ENCODE data around the gene CDH4.
"Not testable (repeated sequence)": the region's sequence is repeated elsewhere in the genome, so short reads cannot be mapped to it uniquely, and the experiment has no call there.

Gene CDH4

DNA sequence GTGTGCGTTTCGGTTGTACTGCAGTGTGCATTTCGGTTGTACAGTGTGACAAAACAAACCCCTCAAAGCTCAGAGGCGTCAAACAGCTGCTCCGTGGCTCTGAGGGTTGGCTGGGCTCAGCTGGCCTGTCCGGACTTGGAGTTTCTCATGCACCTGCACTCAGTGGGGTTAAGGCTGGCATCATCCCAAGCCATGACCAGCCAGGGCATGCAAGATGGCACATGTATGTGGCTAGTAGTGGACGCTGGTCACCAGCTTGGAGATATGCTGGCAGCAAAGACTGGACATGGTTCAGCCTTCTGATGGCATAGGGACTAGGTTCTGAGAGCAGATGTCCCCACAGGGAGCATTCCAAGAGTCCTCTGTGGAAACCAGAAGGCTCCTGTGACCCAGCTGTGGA is 187.2 kb downstream of the CDH4 start:
- no peak for DNase-seq (ENCODE audit: low read depth)

DNA sequence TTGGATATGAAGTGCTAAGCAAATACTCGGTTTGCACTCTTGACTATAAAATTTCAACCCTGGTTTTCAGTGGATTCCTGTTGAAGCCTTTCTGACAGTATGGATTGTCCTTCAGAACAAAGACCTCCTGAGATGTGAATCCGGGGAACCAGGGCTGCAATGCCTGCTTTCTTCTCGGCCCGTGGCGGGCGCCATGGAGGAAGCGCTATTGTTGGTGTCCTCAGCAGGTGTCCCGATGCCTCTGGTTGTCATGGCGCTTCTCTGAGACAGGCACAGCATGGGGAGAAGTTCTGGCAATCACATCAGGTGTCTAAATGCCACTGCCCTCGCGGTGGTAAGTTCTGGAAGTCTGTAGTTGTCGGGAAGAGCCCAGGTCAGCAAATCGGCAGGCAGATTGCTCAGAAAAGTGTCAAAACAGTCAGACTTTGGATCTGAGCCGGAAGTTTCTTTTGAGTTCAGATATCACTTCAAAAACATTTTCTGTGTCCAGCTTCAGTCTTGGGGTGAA is 188.5 kb downstream of the CDH4 start:
- DNase-seq (ENCODE audit: low read depth), result no peak

DNA sequence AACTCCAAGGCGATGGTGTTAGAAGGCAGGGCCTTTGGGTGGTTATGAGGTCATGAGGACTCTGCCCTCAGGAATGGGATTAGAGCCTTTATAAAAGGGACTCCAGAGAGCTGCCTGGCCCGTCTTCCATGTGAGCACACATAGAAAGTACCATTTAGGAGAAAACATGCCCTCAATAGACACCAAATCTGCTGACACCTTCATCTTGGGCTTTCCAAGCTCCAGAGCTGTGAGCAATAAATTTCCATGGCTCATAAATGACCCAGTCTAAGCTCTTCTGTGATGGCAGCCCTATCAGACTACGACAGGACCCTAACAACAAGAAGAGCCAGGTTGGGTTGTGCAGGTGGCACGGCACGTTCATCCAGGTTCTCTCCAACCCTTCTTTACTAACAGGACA is 189.5 kb downstream of the CDH4 start:
- no peak for DNase-seq (ENCODE audit: low read depth)

DNA sequence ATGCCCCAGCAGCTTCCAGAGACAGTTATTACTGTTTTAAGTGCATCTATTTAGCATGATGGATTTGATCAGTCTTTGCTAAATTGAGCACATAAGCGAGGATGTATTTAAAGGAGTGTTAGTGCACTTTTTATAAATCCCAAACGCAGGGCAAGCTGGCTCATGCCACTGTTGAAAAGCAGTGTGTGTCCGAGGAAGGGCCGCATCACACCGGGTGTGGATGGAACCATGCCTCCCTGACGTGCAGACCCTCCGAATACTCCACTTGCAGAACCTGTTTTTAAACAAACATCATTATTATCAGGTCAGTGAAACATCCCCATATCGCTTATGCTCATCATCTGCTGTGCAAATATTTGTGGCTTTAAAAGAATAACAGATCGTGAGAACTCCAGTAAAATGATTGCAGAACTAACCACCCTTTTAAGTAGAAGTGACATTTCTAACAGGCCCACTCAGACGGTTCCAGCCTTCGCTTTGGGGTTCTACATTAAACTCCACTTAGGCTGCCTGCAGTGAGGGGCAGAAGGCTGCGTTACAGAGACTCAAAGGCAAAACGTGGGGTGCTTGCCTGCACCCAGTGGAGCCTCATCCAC is 190.1 kb downstream of the CDH4 start:
- DNase-seq (ENCODE audit: low read depth), result no peak

DNA sequence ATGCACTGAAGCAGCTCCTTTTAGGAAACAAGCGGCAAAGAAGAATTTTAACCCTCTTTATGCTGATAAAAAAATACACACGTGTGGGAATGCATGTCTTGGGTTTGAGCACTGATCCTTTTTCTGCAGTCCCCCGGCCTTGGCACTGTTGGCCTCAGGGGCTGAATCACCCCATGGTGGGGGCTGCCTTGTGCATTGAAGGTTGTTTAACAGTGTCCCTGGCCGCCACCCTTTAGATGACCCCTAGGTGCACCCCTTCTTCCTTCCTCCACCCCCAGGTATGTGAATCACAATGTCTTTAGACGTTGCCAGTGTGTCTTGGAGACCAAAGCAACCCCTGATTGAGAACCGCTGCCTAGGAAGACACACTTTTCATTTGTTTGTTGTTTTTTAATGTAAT is 190.7 kb downstream of the CDH4 start:
- DNase-seq (ENCODE audit: low read depth), result no peak

DNA sequence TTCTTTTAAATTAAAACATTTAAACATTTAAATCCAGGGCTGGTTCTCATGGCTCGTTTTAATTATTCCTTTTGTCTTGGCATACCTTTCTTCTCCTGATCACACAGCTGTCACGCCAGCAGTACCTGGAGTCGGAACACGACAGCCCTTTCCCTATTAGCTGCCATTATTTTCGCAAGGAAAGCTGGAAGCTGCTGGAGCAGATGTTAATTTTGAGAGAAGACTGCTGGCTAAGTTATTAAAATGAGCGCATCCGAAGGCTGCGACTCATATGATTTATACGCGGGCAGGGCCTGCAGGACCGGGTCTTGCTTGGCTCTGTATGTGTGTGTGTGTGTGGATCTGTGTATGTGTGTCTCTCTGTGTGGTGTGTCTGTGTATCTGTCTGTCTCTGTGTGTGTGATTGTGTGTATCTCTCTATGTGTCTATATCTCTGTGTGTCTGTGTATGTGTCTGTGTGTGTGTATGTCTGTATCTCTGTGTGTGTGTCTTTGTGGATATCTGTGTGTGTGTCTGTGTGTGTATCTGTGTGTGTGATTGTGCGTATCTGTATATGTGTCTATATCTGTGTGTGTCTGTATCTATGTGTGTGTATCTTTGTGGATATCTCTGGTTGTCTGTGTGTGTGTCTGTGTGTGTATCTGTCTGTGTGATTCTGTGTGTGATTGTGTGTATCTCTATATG is 191.5 kb downstream of the CDH4 start:
- DNase-seq (ENCODE audit: low read depth), result no peak

DNA sequence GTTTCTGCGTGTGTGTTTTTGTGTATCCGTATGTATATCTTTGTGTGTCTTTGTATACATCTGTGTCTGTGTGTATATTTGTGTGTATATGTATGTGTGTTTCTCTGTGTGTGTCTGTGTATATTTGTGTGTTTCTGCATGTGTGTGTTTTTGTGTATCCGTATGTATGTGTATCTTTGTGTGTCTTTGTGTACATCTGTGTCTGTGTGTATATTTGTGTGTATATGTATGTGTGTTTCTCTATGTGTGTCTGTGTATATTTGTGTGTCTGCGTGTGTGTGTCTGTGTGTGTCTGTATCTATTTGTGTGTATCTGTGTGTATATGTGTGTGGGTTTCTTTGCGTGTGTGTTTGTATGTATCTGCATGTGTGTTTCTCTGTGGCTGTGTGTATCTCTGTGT is 192.6 kb downstream of the CDH4 start:
- DNase-seq (ENCODE audit: low read depth), result no peak

DNA sequence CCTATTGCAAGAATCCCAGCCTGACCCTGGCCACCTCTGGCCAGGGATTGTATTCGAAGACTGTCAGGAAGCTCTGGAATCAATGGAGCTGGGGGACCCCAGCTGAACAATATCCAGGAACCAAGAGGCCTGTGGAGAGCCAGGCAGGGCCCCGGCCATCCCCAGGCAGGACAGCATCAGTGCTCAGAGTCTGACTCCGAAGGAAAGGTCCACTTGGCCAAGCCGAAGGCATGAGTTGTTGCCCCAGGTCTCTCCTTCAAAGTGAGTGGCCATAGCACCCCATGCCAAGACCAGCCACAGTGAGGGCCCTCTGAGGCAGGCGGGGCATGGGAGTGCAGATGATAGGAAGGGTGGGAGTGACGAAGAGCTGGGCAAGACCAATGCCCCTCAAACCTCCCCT is 193.1 kb downstream of the CDH4 start:
- no peak for DNase-seq (ENCODE audit: low read depth)

DNA sequence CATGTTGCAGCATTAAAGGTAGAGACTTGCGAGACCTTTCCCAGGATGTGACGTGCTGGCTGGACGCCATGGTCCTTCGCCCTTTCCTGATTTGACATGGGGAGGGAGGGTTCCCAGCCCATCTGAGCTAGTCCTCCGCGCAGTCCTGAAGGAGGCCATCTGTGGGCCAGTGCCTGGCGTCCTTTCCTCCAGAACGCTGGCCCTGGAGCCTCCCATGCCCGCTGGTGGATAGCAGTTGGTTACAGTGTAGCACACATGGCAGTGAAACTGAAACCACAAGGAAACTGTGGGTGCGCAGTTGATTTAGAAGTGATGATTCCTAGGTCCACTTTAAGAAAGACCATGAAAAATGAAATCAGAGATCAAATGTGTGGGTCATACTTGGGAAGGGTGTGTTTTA is 193.7 kb downstream of the CDH4 start:
- DNase-seq (ENCODE audit: low read depth), result no peak

DNA sequence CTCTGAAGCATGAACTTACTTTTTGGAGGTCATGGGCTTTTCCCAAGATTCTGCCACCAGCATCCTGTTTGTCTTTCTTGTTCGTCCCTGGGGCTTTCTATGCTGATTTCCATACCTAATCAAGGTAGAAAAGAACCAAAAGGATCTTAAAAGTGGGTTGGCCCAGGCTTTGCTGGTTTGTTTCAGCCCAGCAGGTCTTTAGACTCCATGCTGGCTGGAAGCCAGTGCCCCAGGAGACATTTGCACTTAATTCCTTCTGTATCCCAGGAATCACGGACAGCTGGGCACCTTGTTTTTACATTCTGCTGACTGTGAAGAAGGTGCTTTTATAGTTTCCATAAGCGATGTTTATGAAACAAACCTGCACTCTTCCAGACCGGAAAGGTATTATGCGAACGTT is 195.9 kb downstream of the CDH4 start:
- DNase-seq (ENCODE audit: low read depth), result no peak

DNA sequence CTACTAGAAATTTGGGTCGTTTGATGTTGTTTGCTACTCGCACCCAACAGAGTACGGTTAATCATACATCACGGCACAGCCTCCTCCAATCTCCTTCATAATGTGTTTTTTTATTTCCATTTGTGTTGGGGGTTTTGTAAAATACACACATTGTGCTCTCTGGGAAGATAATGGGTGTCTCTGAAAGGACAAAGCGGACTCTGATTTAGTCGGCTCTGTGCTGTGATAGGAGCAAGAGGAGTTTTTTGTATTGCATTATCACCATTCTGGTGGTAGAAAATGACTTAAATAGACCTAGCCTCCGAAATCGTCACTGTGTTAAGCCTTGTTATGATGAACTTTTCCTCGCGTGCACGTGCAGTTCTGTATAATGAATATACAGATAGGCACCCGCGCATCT is 196.3 kb downstream of the CDH4 start:
- no peak for DNase-seq (ENCODE audit: low read depth)

DNA sequence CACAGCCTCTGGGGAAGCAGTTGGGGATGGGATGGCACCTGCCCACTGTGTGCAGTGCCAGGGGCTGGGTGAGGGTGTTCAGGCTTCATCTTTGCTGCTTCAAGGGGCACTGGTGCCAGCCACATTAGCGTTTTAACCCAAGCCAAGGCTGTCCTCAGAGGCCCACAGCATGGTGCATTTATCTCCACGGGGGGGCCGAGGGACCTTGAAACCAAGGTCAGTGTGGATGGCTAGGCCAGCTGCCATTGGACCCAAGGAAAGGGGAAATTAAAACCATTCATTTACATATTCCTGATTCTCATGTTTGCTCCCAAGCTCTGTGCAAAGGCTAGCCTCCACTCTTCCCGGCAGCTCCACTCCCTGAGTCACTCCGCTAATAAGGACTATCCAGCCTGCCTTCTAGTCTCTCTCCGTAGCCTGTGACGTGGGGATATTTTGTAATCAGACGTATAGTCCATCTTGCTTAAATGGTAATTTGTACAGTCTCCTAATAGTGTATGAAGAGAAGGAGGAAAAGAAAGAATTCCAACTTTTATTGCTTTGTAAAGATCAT is 197.1 kb downstream of the CDH4 start:
- no peak for DNase-seq (ENCODE audit: low read depth)

DNA sequence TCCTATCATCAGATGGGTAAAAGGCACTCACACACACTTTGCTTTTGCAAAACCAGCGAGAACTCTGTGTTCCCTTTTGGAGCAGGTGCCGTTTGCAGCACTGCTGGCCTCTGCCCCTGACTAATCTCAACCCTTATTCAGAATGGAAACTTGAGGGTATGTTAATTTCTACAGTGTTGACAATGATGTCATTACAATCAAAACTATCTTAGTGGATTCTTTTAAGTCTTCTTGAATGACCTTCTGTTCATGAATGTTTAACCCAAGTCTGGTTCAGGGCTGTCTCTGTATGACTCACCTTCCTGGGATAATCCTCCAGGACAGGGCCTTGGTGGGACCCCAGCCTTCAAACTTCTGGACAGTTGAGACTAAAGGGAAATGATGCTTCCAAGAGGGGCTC is 197.9 kb downstream of the CDH4 start:
- DNase-seq (ENCODE audit: low read depth), result peak; percentile 10

DNA sequence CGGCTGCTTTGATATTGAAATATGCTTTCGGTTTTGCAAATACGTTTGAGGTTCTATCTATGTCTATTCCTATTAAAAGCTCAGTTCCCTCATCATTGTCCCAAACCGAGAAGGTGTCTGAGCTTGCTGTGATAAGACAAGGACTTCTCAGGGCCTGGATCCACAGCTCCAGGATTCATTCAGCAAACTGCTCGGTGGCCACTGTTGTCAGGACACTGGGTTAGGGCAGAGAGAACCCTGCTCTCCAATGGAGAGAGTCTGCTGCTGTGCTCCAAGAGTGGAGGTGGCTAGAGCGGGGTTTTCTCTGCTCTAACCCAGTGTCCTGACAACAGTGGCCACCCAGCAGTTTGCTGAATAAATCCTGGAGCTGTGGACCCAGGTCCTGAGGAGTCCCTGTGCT is 198.5 kb downstream of the CDH4 start:
- DNase-seq (ENCODE audit: low read depth), result no peak

DNA sequence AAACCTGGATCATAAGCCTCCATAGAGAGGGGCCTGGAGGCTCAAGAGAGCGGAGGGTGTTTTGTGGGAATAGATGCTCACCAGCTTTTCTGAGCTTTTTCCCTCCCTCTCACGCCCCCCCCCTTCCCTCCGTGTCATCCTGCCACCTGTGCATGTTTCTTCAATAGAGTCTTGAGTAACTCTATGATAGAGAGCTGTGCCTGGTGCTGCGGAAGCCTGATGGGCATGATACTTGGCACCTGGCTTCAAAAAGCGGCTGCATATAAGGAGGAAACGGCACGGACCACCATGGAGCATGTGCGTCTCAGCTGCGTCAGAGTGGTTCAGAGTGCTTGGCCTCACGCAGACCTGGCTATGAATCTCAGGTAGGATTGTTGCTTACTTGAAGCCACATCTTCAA is 198.9 kb downstream of the CDH4 start:
- DNase-seq (ENCODE audit: low read depth), result no peak

DNA sequence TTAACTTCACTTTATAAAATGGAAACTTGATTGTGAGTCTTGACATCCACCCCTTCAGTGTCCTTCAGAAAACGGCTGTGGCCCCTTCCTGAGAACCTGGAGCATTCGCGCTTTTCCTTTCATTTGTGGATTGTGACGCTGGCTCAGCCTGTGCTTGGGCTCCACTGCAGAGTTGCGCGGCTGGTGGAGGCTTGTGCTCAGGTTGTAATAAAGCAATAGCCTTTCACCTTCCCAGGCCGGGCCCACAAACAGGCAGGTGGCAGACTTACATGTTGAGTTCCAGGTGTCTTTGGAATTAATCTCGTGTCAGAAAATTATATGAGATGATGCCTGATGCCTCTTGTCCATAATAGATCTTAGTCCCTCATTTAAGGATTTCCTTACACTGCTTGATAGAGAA is 199.9 kb downstream of the CDH4 start:
- DNase-seq (ENCODE audit: low read depth), result no peak

DNA sequence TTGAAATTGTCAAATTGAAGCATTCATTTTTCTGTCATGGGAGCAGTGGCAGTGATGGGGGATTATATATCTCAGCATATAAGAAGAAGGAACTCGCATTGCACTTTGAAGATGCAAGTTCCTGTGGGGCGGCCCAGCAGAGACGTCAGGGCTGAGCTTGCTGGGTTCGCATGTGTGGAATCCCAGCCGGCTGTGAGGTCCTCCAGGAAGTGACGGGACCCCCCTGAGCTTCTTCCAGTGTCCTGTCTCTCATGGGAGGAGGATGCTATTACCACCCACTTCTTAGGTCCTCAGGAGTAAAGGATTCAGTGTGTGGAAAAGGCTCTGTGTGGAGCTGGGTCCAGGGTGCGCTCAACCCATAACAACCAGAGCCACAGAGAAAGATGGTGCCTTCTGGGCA is 201.2 kb downstream of the CDH4 start:
- no peak for DNase-seq (ENCODE audit: low read depth)

DNA sequence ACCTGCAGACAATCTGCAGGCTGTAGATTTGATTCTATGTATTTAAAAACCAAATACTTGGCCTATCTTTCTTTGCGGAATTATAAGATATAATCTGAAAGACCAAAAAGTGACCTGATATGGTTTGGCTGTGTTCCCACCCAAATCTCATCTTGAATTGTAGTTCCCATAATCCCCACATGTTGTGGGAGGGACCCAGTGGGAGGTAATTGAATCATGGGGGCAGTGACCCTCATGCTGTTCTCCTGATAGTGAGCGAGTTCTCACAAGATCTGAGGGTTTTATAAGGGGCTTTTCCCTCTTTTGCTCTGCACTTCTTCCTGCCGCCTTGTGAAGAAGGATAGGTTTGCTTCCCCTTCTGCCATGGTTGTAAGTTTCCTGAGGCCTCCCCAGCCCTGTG is 201.6 kb downstream of the CDH4 start:
- not testable (repeated sequence) for DNase-seq (ENCODE audit: low read depth)

DNA sequence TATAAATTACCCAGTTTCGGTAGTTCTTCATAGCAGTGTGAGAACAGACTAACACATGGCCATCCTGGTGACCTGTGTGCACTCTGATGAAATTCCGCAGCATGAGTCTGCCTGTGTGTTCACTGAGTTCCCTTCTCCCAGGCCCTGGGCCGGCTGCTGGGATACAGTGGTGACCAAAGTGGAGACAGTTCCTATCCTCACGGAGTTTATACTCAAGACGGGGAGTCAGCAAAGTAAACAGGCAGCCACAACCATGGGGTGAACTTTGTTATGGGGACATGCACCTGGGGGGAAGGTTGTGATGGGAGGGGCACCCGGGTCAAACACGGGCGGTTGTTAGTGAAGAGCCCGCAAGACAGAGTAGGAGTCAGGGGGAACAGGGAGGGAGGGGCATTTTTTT is 202.0 kb downstream of the CDH4 start:
- no peak for DNase-seq (ENCODE audit: low read depth)

DNA sequence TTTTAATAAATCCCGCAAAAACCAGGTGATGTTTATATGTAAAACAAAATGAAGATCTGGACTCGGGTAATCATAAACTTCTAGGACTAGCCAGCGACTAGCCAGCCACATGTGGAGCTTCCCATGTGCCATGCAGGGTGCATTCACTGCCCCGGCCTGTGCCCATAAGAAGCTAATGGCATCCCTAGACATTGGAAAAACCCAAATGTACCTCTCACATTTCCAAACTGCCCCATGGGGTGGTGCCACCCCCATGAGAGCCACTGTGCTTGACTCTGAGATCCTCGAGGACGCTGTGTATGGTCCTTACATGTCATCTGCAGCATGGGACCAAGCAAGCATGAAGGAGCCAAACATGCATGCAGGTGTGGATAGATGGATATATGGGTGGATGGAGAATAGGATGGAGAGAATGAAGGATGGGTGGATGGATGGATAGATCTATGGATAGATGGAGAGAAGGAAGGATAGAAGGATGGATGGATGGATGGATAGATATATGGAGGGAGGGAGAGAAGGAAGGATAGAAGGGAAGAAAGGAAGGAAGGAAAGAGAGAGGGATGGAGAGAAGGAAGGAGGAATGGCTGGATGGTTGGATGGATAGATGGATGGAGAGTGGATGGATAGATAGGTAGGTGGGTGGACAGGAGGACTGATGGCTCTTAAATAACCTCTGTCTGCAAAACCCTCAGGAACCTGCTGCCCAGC is 203.6 kb downstream of the CDH4 start:
- DNase-seq (ENCODE audit: low read depth), result no peak

DNA sequence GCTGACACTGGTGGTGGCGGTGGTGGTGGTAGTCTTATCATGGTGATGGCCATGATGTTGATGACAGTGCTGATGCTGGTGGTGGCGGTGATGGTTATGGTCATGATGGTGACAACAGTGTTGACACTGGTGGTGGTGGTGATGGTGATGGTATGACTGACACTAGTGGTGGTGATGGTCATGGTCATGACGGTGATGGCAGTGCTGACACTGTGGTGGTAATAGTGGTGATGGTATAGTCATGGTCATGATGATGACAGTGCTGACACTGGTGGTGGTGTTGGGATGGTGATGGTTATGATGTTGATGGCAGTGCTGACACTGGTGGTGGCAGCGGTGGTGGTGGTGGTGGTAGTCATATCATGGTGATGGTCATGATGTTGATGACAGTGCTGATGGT is 205.7 kb downstream of the CDH4 start:
- DNase-seq (ENCODE audit: low read depth), result no peak

DNA sequence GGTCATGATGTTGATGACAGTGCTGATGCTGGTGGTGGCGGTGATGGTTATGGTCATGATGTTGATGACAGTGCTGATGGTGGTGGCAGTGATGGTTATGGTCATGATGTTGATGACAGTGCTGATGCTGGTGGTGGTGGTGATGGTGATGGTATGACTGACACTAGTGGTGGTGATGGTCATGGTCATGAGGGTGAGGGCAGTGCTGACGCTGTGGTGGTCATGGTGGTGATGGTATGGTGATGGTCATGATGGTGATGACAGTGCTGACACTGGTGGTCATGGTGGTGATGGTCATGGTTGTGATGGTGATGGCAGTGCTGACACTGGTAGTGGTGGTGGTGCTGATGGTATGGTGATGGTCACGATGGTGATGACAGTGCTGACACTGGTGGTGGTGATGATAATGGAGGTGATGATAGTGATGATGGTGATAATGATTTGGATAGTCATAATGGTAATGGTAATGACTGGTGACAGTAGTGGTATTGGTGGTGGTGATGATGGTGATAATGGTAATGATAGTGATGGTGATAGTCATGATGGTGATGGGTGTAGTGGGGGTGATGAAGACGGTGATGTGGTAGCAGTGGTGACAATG is 206.2 kb downstream of the CDH4 start:
- DNase-seq (ENCODE audit: low read depth), result no peak

DNA sequence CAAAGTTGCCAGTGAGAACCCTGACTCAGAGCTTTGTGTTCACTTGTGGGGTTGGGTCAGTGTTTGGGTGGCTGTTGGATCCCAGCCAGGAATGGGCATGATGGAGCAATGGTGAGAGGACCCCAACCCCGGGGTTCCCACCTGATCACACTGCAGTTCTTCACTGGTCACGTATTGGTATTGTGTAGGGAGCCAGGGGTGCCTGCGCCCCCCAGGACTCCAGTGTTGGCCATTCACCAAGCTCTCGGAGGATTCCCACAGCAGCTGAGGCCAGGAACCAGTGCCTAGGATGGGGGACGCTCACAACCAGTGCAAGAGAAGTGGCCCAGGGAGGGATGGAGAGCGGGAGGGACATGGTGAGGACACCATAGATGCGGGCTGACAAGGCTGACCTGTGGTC is 207.2 kb downstream of the CDH4 start:
- DNase-seq (ENCODE audit: low read depth), result no peak
